Chondrocyte (in vitro differentiated cells): Measurements from ENCODE around the gene CEP104. TPM values are rescaled to one million over a fixed set of nuclear protein-coding genes. Genes with fewer than 3 reads are reported as not detected.
A peak's percentile ranks its signal among the peaks of the same experiment; 100 is the strongest.

Experiments used
- DNase-seq: peaks from one replicate; pipeline ENCODE4 v3.0.0; 2021; ENCODE audit warnings: mixed read lengths, low spot score
- H3K27ac Mint-ChIP-seq: one replicate; pipeline ENCODE4 v1.8.0; 2021; ENCODE audit warnings: mild to moderate bottlenecking, moderate library complexity, mixed read lengths; ENCODE audit not compliant: unreplicated experiment
- H3K27me3 Mint-ChIP-seq: 2 replicates; pipeline ENCODE4 v1.8.0; 2021; ENCODE audit warnings: low read depth, mixed read lengths
- H3K36me3 Mint-ChIP-seq: 2 replicates; pipeline ENCODE4 v1.8.0; 2021; ENCODE audit warnings: low read depth, mixed read lengths
- H3K4me1 Mint-ChIP-seq: 2 replicates; pipeline ENCODE4 v1.8.0; 2021; ENCODE audit warnings: low read depth, mild to moderate bottlenecking, mixed read lengths
- H3K4me3 Mint-ChIP-seq: one replicate; pipeline ENCODE4 v1.8.0; 2021; ENCODE audit warnings: mild to moderate bottlenecking, moderate library complexity, mixed read lengths; ENCODE audit not compliant: unreplicated experiment
- H3K9me3 Mint-ChIP-seq: 2 replicates; pipeline ENCODE4 v1.8.0; 2021; ENCODE audit warnings: low read depth, mixed read lengths
- CTCF ChIP-seq: fragments of 200-600 bp; sonication (generic); IDR thresholded peaks from 2 replicates; pipeline ENCODE4 v1.5.0; 2021; ENCODE audit warnings: antibody characterized with exemption, mild to moderate bottlenecking, moderate library complexity
- total RNA-seq: library from RNA; stranded (reverse); gene quantifications from 3 replicates; pipeline ENCODE4 v1.2.1, GENCODE V29; 2021

The CEP104 gene
- total RNA-seq, 1 donor from 2014 or later: 37.4 TPM

DNA sequence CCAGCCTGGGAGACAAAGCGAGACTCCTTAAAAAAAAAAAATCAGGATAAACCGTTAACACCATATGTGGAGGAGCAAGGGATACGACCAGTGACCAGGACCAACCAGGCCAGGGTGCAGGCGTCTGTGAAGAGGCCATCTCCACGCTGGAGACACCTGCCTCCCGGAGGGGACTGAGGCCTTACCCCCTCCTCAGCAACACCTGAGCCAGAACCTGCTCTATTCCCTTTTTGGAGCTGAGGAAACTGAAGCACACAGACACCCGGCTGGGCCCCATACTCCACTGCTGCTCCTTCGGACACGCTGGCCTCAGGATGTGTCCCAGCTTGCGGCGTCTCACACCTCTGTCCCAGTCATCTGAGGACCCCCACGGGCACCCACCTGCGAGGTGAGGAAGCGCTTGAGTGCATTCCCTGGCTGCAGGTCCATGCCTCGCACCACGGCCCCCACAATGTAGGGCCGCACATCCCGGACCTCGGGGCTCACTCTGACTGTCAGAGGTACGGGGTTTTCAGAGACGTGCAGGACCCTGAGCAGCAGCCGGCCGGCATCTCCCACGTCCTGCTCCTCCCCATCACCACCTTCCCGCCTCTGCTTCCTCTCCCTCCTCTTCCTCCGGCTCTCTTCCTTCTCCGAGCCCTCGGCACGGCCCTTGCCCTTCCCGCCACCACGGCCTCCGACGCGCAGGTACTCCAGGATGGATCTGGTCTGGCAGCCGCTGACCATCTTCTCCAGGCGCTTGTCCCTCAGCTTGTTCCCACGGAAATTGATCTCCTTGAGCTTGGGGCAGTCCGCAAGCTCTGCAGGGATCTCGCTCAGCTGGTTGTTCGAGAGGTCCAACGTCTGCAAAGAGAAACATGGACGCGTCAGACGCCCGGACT lies 70.3 kb downstream of the CEP104 start:
- peaks cover 28% of the 10 kb centered on the region for H3K36me3 Mint-ChIP-seq

DNA sequence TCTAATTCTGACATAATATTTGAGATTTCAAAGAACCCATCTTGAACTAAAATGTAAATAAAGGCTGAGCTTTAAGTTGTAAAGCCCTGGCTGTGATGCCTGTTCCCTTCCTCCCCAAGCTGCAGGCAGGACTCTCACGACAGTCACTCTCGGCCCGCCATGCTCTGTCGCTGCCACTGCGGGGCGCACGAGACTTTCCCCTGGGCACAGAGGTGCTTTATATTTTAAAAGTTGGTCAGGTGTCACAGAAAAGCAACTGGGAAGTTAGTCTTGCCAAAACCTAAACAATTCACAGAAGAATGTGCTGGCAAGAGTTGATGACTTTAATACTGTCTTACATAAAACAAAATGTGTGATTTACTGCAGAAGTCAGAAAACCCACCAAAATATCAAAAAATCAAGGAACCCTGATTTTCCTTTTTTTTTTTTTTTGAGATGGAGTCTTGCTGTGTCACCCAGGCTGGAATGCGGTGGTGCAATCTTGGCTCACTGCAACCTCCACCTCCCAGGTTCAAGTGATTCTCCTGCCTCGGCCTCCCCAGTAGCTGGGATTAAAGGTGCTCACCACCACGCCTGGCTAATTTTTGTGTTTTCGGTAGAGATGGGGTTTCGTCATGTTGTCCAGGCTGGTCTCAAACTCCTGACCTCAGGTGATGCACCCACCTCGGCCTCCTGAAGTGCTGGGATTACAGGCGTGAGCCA lies 71.4 kb downstream of the CEP104 start:
- H3K27ac Mint-ChIP-seq: peak overlapping the region; percentile 23
- peak; percentile 55 for TF ChIP-seq CTCF
- no peaks in the 10 kb centered on the region for H3K9me3 Mint-ChIP-seq
- H3K36me3 Mint-ChIP-seq: peaks cover 37% of the 10 kb centered on the region
- no peak overlapping the region for H3K4me3 Mint-ChIP-seq
- H3K4me1 Mint-ChIP-seq: no peaks in the 10 kb centered on the region
- no peaks in the 10 kb centered on the region for H3K27me3 Mint-ChIP-seq
- DNase-seq: no peak

More for the DNA sequence above, 70.3 kb downstream of the CEP104 start:
- Mint-ChIP-seq H3K27ac (no peak overlapping the region), H3K27me3 (no peaks in the 10 kb centered on the region), H3K9me3 (no peaks in the 10 kb centered on the region), H3K4me1 (no peaks in the 10 kb centered on the region), H3K4me3 (no peak overlapping the region)
- TF ChIP-seq CTCF: no peak
- no peak for DNase-seq

GRCh38 chr1:3785045-3785444 lies 72.0 kb downstream of the CEP104 start:
- Mint-ChIP-seq H3K9me3 (no peaks in the 10 kb centered on the region), H3K4me3 (no peak overlapping the region), H3K27me3 (no peaks in the 10 kb centered on the region), H3K4me1 (no peaks in the 10 kb centered on the region), H3K36me3 (peaks cover 42% of the 10 kb centered on the region), H3K27ac (peak overlapping the region; percentile 23)
- no peak for TF ChIP-seq CTCF
- no peak for DNase-seq

- Mint-ChIP-seq H3K27me3 (no peaks in the 10 kb centered on the region), H3K4me3 (no peak overlapping the region), H3K36me3 (peaks cover 48% of the 10 kb centered on the region), H3K4me1 (no peaks in the 10 kb centered on the region), H3K27ac (no peak overlapping the region), H3K9me3 (no peaks in the 10 kb centered on the region)
- no peak for DNase-seq
- no peak for TF ChIP-seq CTCF
These were observed 73.1 kb downstream of the CEP104 start for GRCh38 chr1:3783651-3784474.

DNA sequence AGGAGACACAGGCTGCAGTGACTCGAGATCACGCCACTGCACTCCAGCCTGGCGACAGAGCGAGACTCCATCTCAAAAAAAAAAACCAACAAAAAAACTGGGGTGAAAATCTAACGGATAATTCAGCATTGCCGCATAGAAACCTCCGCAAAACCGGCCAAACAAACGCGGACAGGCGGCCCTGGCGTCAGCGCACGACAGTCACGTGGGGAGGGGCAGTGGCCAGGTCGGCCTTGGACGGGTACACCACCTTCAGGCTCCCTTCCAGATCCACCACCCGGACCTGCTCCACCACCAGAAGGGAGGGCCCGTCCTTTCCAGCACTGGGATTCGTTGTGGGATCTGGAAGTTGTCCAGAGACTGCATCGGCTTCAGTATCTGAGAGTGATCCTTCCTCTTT lies 76.1 kb downstream of the CEP104 start:
- peak; percentile 64 for DNase-seq
- Mint-ChIP-seq H3K36me3 (peaks cover 44% of the 10 kb centered on the region), H3K4me1 (peaks cover under 1% of the 10 kb centered on the region), H3K27ac (no peak overlapping the region), H3K9me3 (no peaks in the 10 kb centered on the region), H3K4me3 (no peak overlapping the region), H3K27me3 (no peaks in the 10 kb centered on the region)
- no peak for TF ChIP-seq CTCF
